ENCODE measurements around the gene CSTF1.

DNA sequence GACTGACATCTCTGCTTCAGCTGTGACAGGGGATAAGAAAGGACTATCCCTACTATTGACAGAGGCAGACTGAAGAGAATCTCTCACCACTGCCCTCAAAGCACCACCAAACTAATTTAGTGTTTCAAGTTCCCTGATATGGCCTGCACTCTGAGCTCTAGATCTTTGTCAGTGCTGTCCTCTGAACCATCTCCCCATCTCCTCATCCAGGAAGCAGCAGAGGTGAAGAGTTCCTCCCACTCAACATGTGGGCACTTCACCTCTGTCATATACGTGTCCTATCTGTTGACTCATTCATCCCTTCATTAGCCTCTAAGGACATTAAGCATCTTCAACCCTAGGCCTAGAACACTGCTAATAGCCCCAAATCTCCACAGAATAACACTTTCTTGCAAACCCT, 19.6 kb upstream of the CSTF1 start:
- TF ChIP-seq TCF12 (IDR thresholded peaks at IDR 0.05; ENCODE audit: low read depth) (no peak), CREB1 (IDR thresholded peaks at IDR 0.05; ENCODE audit: low read depth) (no peak), CEBPB (IDR thresholded peaks at IDR 0.05) (no peak), EGR1 (IDR thresholded peaks at IDR 0.05) (no peak), EP300 (IDR thresholded peaks at IDR 0.05; ENCODE audit: borderline replicate concordance) (no peak), YY1 (IDR thresholded peaks at IDR 0.05; ENCODE audit: low read depth) (no peak), NFIC (IDR thresholded peaks at IDR 0.05) (no peak), TAF1 (IDR thresholded peaks at IDR 0.05; ENCODE audit: low read depth) (no peak)
- TF ChIP-seq, protein P1, sequence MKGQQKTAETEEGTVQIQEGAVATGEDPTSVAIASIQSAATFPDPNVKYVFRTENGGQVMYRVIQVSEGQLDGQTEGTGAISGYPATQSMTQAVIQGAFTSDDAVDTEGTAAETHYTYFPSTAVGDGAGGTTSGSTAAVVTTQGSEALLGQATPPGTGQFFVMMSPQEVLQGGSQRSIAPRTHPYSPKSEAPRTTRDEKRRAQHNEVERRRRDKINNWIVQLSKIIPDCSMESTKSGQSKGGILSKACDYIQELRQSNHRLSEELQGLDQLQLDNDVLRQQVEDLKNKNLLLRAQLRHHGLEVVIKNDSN (IDR thresholded peaks at IDR 0.05) = no peak
- TF ChIP-seq, protein P2, sequence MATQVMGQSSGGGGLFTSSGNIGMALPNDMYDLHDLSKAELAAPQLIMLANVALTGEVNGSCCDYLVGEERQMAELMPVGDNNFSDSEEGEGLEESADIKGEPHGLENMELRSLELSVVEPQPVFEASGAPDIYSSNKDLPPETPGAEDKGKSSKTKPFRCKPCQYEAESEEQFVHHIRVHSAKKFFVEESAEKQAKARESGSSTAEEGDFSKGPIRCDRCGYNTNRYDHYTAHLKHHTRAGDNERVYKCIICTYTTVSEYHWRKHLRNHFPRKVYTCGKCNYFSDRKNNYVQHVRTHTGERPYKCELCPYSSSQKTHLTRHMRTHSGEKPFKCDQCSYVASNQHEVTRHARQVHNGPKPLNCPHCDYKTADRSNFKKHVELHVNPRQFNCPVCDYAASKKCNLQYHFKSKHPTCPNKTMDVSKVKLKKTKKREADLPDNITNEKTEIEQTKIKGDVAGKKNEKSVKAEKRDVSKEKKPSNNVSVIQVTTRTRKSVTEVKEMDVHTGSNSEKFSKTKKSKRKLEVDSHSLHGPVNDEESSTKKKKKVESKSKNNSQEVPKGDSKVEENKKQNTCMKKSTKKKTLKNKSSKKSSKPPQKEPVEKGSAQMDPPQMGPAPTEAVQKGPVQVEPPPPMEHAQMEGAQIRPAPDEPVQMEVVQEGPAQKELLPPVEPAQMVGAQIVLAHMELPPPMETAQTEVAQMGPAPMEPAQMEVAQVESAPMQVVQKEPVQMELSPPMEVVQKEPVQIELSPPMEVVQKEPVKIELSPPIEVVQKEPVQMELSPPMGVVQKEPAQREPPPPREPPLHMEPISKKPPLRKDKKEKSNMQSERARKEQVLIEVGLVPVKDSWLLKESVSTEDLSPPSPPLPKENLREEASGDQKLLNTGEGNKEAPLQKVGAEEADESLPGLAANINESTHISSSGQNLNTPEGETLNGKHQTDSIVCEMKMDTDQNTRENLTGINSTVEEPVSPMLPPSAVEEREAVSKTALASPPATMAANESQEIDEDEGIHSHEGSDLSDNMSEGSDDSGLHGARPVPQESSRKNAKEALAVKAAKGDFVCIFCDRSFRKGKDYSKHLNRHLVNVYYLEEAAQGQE (IDR thresholded peaks at IDR 0.05; ENCODE audit: low read depth) = no peak
